Keratinocyte (primary cell): ENCODE data around the gene ADARB2. TPM values are rescaled to one million over a fixed set of nuclear protein-coding genes. Genes with fewer than 3 reads are reported as not detected.

Experiments used
- DNase-seq: peaks from one replicate; pipeline ENCODE4 v3.0.0-alpha.2; 2011; ENCODE audit warnings: low read depth, missing footprints, low spot score
- FAIRE-seq: peaks from 2 replicates; lab custom pipeline; 2011; peaks lifted over from hg19 to GRCh38; lab: Jason Lieb, UNC
- H2AFZ ChIP-seq: 2 replicates; pipeline ENCODE4 v1.6.0; 2012; ENCODE audit warnings: low read length, control low read depth, inconsistent platforms; ENCODE audit not compliant: control insufficient read depth
- H3K27ac ChIP-seq: 2 replicates; pipeline ENCODE4 v1.5.1; 2011; ENCODE audit warnings: low read length; ENCODE audit not compliant: control insufficient read depth, insufficient read depth
- H3K27me3 ChIP-seq: 3 replicates; pipeline ENCODE4 v1.6.0; 2011; ENCODE audit warnings: low read length; ENCODE audit not compliant: control insufficient read depth, insufficient read depth; ENCODE audit errors: extremely low read depth
- H3K36me3 ChIP-seq, 2 experiments: 2 replicates in 1 of 2; 3 replicates in 1 of 2; pipeline ENCODE4 v1.5.1; 2011; ENCODE audit warnings: low read length in 2 of 2, mild to moderate bottlenecking in 1 of 2; ENCODE audit not compliant: control insufficient read depth in 2 of 2, insufficient read depth in 2 of 2; ENCODE audit errors: extremely low read depth in 1 of 2
- H3K4me1 ChIP-seq: 3 replicates; pipeline ENCODE4 v1.5.1; 2011; ENCODE audit warnings: low read length; ENCODE audit not compliant: control insufficient read depth, insufficient read depth; ENCODE audit errors: extremely low read depth
- H3K4me2 ChIP-seq: 3 replicates; pipeline ENCODE4 v1.6.0; 2011; ENCODE audit warnings: low read depth, low read length; ENCODE audit not compliant: control insufficient read depth, insufficient read depth; ENCODE audit errors: extremely low read depth
- H3K4me3 ChIP-seq, 3 experiments: fragments of 200-600 bp in 1 of 3; sonication (generic) in 1 of 3; 2 replicates in 2 of 3; 3 replicates in 1 of 3; pipeline ENCODE4 v1.5.1; 2011 to 2016; ENCODE audit warnings: low read length in 3 of 3, mild to moderate bottlenecking in 3 of 3, control low read depth in 2 of 3, inconsistent platforms in 1 of 3, low read depth in 1 of 3, mixed read lengths in 1 of 3, mixed run types in 1 of 3, moderate library complexity in 1 of 3; ENCODE audit not compliant: control insufficient read depth in 2 of 3, insufficient read depth in 2 of 3; ENCODE audit errors: extremely low read depth in 1 of 3
- H3K79me2 ChIP-seq: 2 replicates; pipeline ENCODE4 v1.6.0; 2012; ENCODE audit warnings: low read length; ENCODE audit not compliant: control insufficient read depth, insufficient read depth
- H3K9ac ChIP-seq: 3 replicates; pipeline ENCODE4 v1.6.0; 2011; ENCODE audit warnings: low read length; ENCODE audit not compliant: control insufficient read depth, insufficient read depth; ENCODE audit errors: extremely low read depth
- H3K9me1 ChIP-seq: 3 replicates; pipeline ENCODE4 v1.6.0; 2011; ENCODE audit warnings: low read length; ENCODE audit not compliant: control insufficient read depth, insufficient read depth; ENCODE audit errors: extremely low read depth
- H3K9me3 ChIP-seq: 2 replicates; pipeline ENCODE4 v1.5.1; 2012; ENCODE audit warnings: low read depth, low read length; ENCODE audit not compliant: control insufficient read depth
- H4K20me1 ChIP-seq: 3 replicates; pipeline ENCODE4 v1.6.0; 2011; ENCODE audit warnings: low read length; ENCODE audit not compliant: control insufficient read depth, insufficient read depth; ENCODE audit errors: extremely low read depth
- CTCF ChIP-seq, 3 experiments: IDR thresholded peaks in 1 of 3; conservative IDR thresholded peaks in 1 of 3; optimal IDR thresholded peaks in 1 of 3; 2 replicates in 2 of 3; 3 replicates in 1 of 3; pipeline versions ENCODE3 to v1.5.1; 2011; ENCODE audit warnings: low read length in 3 of 3, mild to moderate bottlenecking in 3 of 3, moderate library complexity in 2 of 3, control low read depth in 1 of 3, inconsistent platforms in 1 of 3; ENCODE audit not compliant: insufficient read depth in 2 of 3; ENCODE audit errors: extremely low read depth in 1 of 3
- EZH2 ChIP-seq: IDR thresholded peaks from one replicate; pipeline ENCODE4 v1.6.1; 2012; ENCODE audit warnings: inconsistent platforms, mild to moderate bottlenecking, low read length, moderate library complexity
- dilution Hi-C: fragments of 300-500 bp; cut with MboI; formaldehyde crosslinking; loops from one replicate; pipeline ENCODE4 v1.7.0; 2020; ENCODE audit warnings: low sequenced_read_pairs; ENCODE audit not compliant: extremely low pct_ligation_motif_present
- polyA plus RNA-seq, 5 experiments: library from polyadenylated mRNA; depleted of rRNA in 3 of 5; stranded (reverse) in 3 of 5; stranded (forward) in 1 of 5; unstranded in 1 of 5; fragments of >200 nt; gene quantifications; 1 replicate in 1 of 5; 2 replicates in 3 of 5; 3 replicates in 1 of 5; pipeline versions ENCODE4 v1.2.1 to v1.2.3, GENCODE V29; 2011 to 2012; ENCODE audit warnings: missing spikeins in 2 of 5, low read depth in 1 of 5, low replicate concordance in 1 of 5

ADARB2 gene
- polyA plus RNA-seq, 1 donor (not counting 4 experiments of a cell fraction or from before 2014, with no cell fraction given), result not detected

GRCh38 chr10:1158066-1158465 is 579.3 kb downstream of the ADARB2 start:
- Histone ChIP-seq H2AFZ (no peak overlapping the region), H3K27ac (no peak overlapping the region), H3K79me2 (no peaks in the 10 kb centered on the region), H3K9me3 (no peaks in the 10 kb centered on the region), H3K4me1 (no peaks in the 10 kb centered on the region), H3K36me3 (no peaks in the 10 kb centered on the region), H3K4me2 (no peak overlapping the region), H3K9ac (no peak overlapping the region), H4K20me1 (no peaks in the 10 kb centered on the region), H3K4me3 (no peak overlapping the region), H3K9me1 (no peaks in the 10 kb centered on the region), H3K27me3 (no peaks in the 10 kb centered on the region)
- dilution Hi-C loops, result no loop called here
- DNase-seq, result no peak
- FAIRE-seq, result no peak
- TF ChIP-seq CTCF (optimal IDR thresholded peaks at IDR 0.05 in 1 of 3, IDR thresholded peaks at IDR 0.05 in 1 of 3, conservative IDR thresholded peaks at IDR 0.05 in 1 of 3; ENCODE audit: extremely low read depth in 1 of 3, insufficient read depth in 2 of 3, low read length in 3 of 3) (no peak), EZH2 (no peak)

GRCh38 chr10:1157615-1157933 is 579.8 kb downstream of the ADARB2 start:
- H3K27me3 ChIP-seq, result no peaks in the 10 kb centered on the region
- H4K20me1 ChIP-seq, result no peaks in the 10 kb centered on the region
- no peak overlapping the region for H3K4me3 ChIP-seq
- no peak overlapping the region for H3K9ac ChIP-seq
- no peaks in the 10 kb centered on the region for H3K9me3 ChIP-seq
- no peak overlapping the region for H3K27ac ChIP-seq
- FAIRE-seq (no peak), DNase-seq (no peak)
- no peak overlapping the region for H2AFZ ChIP-seq
- H3K36me3 ChIP-seq, result no peaks in the 10 kb centered on the region
- no peak overlapping the region for H3K4me2 ChIP-seq
- H3K9me1 ChIP-seq, result no peaks in the 10 kb centered on the region
- dilution Hi-C loops, result no loop called here
- H3K4me1 ChIP-seq, result no peaks in the 10 kb centered on the region
- no peaks in the 10 kb centered on the region for H3K79me2 ChIP-seq
- no peak for TF ChIP-seq CTCF (optimal IDR thresholded peaks at IDR 0.05 in 1 of 3, IDR thresholded peaks at IDR 0.05 in 1 of 3, conservative IDR thresholded peaks at IDR 0.05 in 1 of 3; ENCODE audit: extremely low read depth in 1 of 3, insufficient read depth in 2 of 3, low read length in 3 of 3)
- no peak for TF ChIP-seq EZH2
